Neural crest cell (in vitro differentiated cells): ENCODE measurements around the gene STARD3. TPM values are rescaled to one million over a fixed set of nuclear protein-coding genes. Genes with fewer than 3 reads are reported as not detected.

Experiments
- DNase-seq: peaks from one replicate; pipeline ENCODE4 v3.0.0; 2021; ENCODE audit warnings: low read depth, mixed read lengths, low spot score
- H3K27ac Mint-ChIP-seq: one replicate; pipeline ENCODE4 v1.8.0; 2021; ENCODE audit warnings: mild to moderate bottlenecking, mixed read lengths; ENCODE audit not compliant: unreplicated experiment
- H3K27me3 Mint-ChIP-seq: 2 replicates; pipeline ENCODE4 v1.8.0; 2021; ENCODE audit warnings: low read depth, mild to moderate bottlenecking, mixed read lengths
- H3K36me3 Mint-ChIP-seq: 2 replicates; pipeline ENCODE4 v1.8.0; 2021; ENCODE audit warnings: low read depth, mild to moderate bottlenecking, mixed read lengths
- H3K4me1 Mint-ChIP-seq: 2 replicates; pipeline ENCODE4 v1.8.0; 2021; ENCODE audit warnings: mixed read lengths
- H3K4me3 Mint-ChIP-seq: one replicate; pipeline ENCODE4 v1.8.0; 2021; ENCODE audit warnings: mild to moderate bottlenecking, mixed read lengths
- H3K9me3 Mint-ChIP-seq: 2 replicates; pipeline ENCODE4 v1.8.0; 2021; ENCODE audit warnings: mixed read lengths
- CTCF ChIP-seq: fragments of 200-600 bp; sonication (generic); conservative IDR thresholded peaks from 2 replicates; pipeline ENCODE4 v1.5.0; 2021; ENCODE audit warnings: antibody characterized with exemption, mild to moderate bottlenecking
- total RNA-seq: library from RNA; stranded (reverse); gene quantifications from 2 replicates; pipeline ENCODE4 v1.2.1, GENCODE V29; 2021

Gene STARD3
- total RNA-seq, 1 donor from 2014 or later = 60.6 TPM

GRCh38 chr17:39662551-39663339 lies 25.8 kb downstream of the STARD3 start:
- H3K36me3 Mint-ChIP-seq = no peaks in the 10 kb centered on the region
- peaks cover 32% of the 10 kb centered on the region for H3K27me3 Mint-ChIP-seq
- H3K9me3 Mint-ChIP-seq = no peaks in the 10 kb centered on the region
- no peak overlapping the region for H3K4me3 Mint-ChIP-seq
- no peak for TF ChIP-seq CTCF
- H3K27ac Mint-ChIP-seq = no peak overlapping the region
- H3K4me1 Mint-ChIP-seq = peaks cover 9% of the 10 kb centered on the region
- DNase-seq = no peak

GRCh38 chr17:39663340-39663687 lies 26.4 kb downstream of the STARD3 start:
- Mint-ChIP-seq H3K4me1 (peaks cover 9% of the 10 kb centered on the region), H3K27ac (no peak overlapping the region), H3K4me3 (no peak overlapping the region), H3K27me3 (peaks cover 35% of the 10 kb centered on the region), H3K36me3 (no peaks in the 10 kb centered on the region), H3K9me3 (no peaks in the 10 kb centered on the region)
- no peak for TF ChIP-seq CTCF
- DNase-seq = no peak

GRCh38 chr17:39663688-39664580 lies 27.0 kb downstream of the STARD3 start:
- H3K36me3 Mint-ChIP-seq = no peaks in the 10 kb centered on the region
- no peak overlapping the region for H3K27ac Mint-ChIP-seq
- H3K4me3 Mint-ChIP-seq = no peak overlapping the region
- no peaks in the 10 kb centered on the region for H3K9me3 Mint-ChIP-seq
- DNase-seq = no peak
- H3K27me3 Mint-ChIP-seq = peaks cover 41% of the 10 kb centered on the region
- H3K4me1 Mint-ChIP-seq = peaks cover 14% of the 10 kb centered on the region
- no peak for TF ChIP-seq CTCF

GRCh38 chr17:39664581-39665561 lies 27.9 kb downstream of the STARD3 start, which contains the start of gene TCAP:
Gene TCAP (plus strand): TSS chr17:39665349. CDS start chr17:39665360, 11 bp downstream.
- H3K36me3 Mint-ChIP-seq = no peaks in the 10 kb centered on the region
- no peak for TF ChIP-seq CTCF
- H3K27me3 Mint-ChIP-seq = peaks cover 49% of the 10 kb centered on the region
- DNase-seq = no peak
- H3K9me3 Mint-ChIP-seq = no peaks in the 10 kb centered on the region
- H3K4me3 Mint-ChIP-seq = peak within 1 kb of the TSS; percentile 41
- no peak within 1 kb of the TSS for H3K27ac Mint-ChIP-seq
- H3K4me1 Mint-ChIP-seq = peaks cover 14% of the 10 kb centered on the region

GRCh38 chr17:39665642-39666224 lies 28.8 kb downstream of the STARD3 start:
- Mint-ChIP-seq H3K27ac (no peak overlapping the region), H3K36me3 (no peaks in the 10 kb centered on the region), H3K9me3 (no peaks in the 10 kb centered on the region), H3K27me3 (peaks cover 57% of the 10 kb centered on the region), H3K4me3 (no peak overlapping the region), H3K4me1 (peaks cover 14% of the 10 kb centered on the region)
- no peak for TF ChIP-seq CTCF
- DNase-seq = no peak
